Measurements from ENCODE around the gene GLI1. TPM values are rescaled to one million over a fixed set of nuclear protein-coding genes. Genes with fewer than 3 reads are reported as not detected.

The GLI1 gene
- total RNA-seq, 5 donors from 2014 or later (not counting 1 experiment from before 2014, with no cell fraction given) = 0.53 to 1.6 (median 0.82) TPM

- 93% methylated on average over 6 of the region's 8 CpGs for WGBS (ENCODE audit: insufficient coverage)
- Mint-ChIP-seq H3K27ac (peak overlapping the region; percentile 99 to 100), H3K9me3 (no peaks in the 10 kb centered on the region), H3K27me3 (no peaks in the 10 kb centered on the region), H3K4me1 (peaks cover 40 to 48% (median 43%) of the 10 kb centered on the region in 3 donors), H3K4me3 (peak overlapping the region; percentile 94 to 98 (median 94)), H3K36me3 (peaks cover 44% of the 10 kb centered on the region)
- H3K4me1 ChIP-seq (ENCODE audit: control insufficient read depth in 1 of 2, extremely low read depth in 1 of 2, insufficient read depth in 2 of 2, low read length in 2 of 2) = peaks cover 17 to 42% of the 10 kb centered on the region in 2 experiments
- ChIA-PET POLR2A (interaction anchor here (0.7 to 2.1 kb wide), 5 partner anchors 29 to 46 kb away, joined by 3 to 7 read pairs (median 6); partner anchors contain the start of gene ARHGAP9 (in 2 of the 2)), CTCF (interaction anchor here (0.8 to 1.2 kb wide), 2 partner anchors 65 to 1566 kb away, joined by 3 read pairs; no protein-coding TSS in a partner anchor)
- DNase-seq = no peak
- no peaks in the 10 kb centered on the region for H3K27me3 ChIP-seq (replicated peaks in 1 of 2; ENCODE audit: control insufficient read depth in 2 of 2, extremely low read depth in 1 of 2, insufficient read depth in 2 of 2, low read length in 1 of 2)
- H3K9me3 ChIP-seq = no peaks in the 10 kb centered on the region
- H3K36me3 ChIP-seq (ENCODE audit: control insufficient read depth in 2 of 2, extremely low read depth in 1 of 2, insufficient read depth in 1 of 2, low read length in 1 of 2) = peaks cover 0 to 41% of the 10 kb centered on the region in 2 donors
- peak overlapping the region; percentile 94 for H3K27ac ChIP-seq (ENCODE audit: low read length)
- no peak for ATAC-seq (replicated peaks in 1 of 4)
- H3K4me3 ChIP-seq (ENCODE audit: control insufficient read depth in 1 of 2, extremely low read depth in 1 of 2, low read length in 1 of 2) = no peak overlapping the region
These were observed 58.8 kb downstream of the GLI1 start for GRCh38 chr12:57518176-57518919.

- Histone ChIP-seq H3K27ac (ENCODE audit: low read length) (peak overlapping the region; percentile 94), H3K4me3 (ENCODE audit: control insufficient read depth in 1 of 2, extremely low read depth in 1 of 2, low read length in 1 of 2) (peak overlapping the region; percentile 95 to 98), H3K4me1 (ENCODE audit: control insufficient read depth in 1 of 2, extremely low read depth in 1 of 2, insufficient read depth in 2 of 2, low read length in 2 of 2) (peaks cover 25 to 50% of the 10 kb centered on the region in 2 experiments), H3K9me3 (no peaks in the 10 kb centered on the region), H3K36me3 (ENCODE audit: control insufficient read depth in 2 of 2, extremely low read depth in 1 of 2, insufficient read depth in 1 of 2, low read length in 1 of 2) (peaks cover 0 to 41% of the 10 kb centered on the region in 2 donors), H3K27me3 (replicated peaks in 1 of 2; ENCODE audit: control insufficient read depth in 2 of 2, extremely low read depth in 1 of 2, insufficient read depth in 2 of 2, low read length in 1 of 2) (no peaks in the 10 kb centered on the region)
- Mint-ChIP-seq H3K36me3 (peaks cover 41% of the 10 kb centered on the region), H3K27me3 (no peaks in the 10 kb centered on the region), H3K4me1 (peaks cover 48 to 56% (median 51%) of the 10 kb centered on the region in 3 donors), H3K27ac (peak overlapping the region; percentile 99 to 100), H3K9me3 (no peaks in the 10 kb centered on the region), H3K4me3 (peak overlapping the region; percentile 94 to 98 (median 94))
- WGBS (ENCODE audit: insufficient coverage) = 29% methylated on average over 3 of the region's 7 CpGs
- ChIA-PET CTCF (interaction anchor here in 1 of 2 donors (0.6 kb wide), 1 partner anchor 42 kb away, joined by 3 read pairs; no protein-coding TSS in a partner anchor), POLR2A (interaction anchor here (0.5 to 2.1 kb wide), 2 partner anchors 42 to 262 kb away, joined by 3 to 6 read pairs; no protein-coding TSS in a partner anchor)
- ATAC-seq (replicated peaks in 1 of 4) (no peak), DNase-seq (peak in 2 of 35 experiments; percentile 23 to 33)
These were observed 59.6 kb downstream of the GLI1 start for GRCh38 chr12:57518920-57519795.

GRCh38 chr12:57519796-57520052 lies 60.1 kb downstream of the GLI1 start:
- Mint-ChIP-seq H3K4me1 (peaks cover 53 to 61% (median 56%) of the 10 kb centered on the region in 3 donors), H3K27ac (peak overlapping the region; percentile 99 to 100), H3K4me3 (peak overlapping the region; percentile 94 to 98 (median 94)), H3K27me3 (no peaks in the 10 kb centered on the region), H3K36me3 (peaks cover 35% of the 10 kb centered on the region), H3K9me3 (no peaks in the 10 kb centered on the region)
- Histone ChIP-seq H3K9me3 (no peaks in the 10 kb centered on the region), H3K27ac (ENCODE audit: low read length) (peak overlapping the region; percentile 94), H3K27me3 (replicated peaks in 1 of 2; ENCODE audit: control insufficient read depth in 2 of 2, extremely low read depth in 1 of 2, insufficient read depth in 2 of 2, low read length in 1 of 2) (no peaks in the 10 kb centered on the region), H3K36me3 (ENCODE audit: control insufficient read depth in 2 of 2, extremely low read depth in 1 of 2, insufficient read depth in 1 of 2, low read length in 1 of 2) (peaks cover 0 to 41% of the 10 kb centered on the region in 2 donors), H3K4me1 (ENCODE audit: control insufficient read depth in 1 of 2, extremely low read depth in 1 of 2, insufficient read depth in 2 of 2, low read length in 2 of 2) (peaks cover 25 to 56% of the 10 kb centered on the region in 2 experiments), H3K4me3 (ENCODE audit: control insufficient read depth in 1 of 2, extremely low read depth in 1 of 2, low read length in 1 of 2) (peak overlapping the region; percentile 95 to 98)
- POLR2A ChIA-PET = interaction anchor here in 1 of 2 donors (0.5 to 2.1 kb wide), 5 partner anchors 7 to 43 kb away, joined by 3 to 10 read pairs (median 4); partner anchors contain the start of gene ARHGAP9
- peak in 11 of 35 experiments; percentile 9 to 28 (median 19) for DNase-seq
- 3% methylated on average over 5 of the region's 8 CpGs for WGBS (ENCODE audit: insufficient coverage)
- CTCF ChIA-PET = interaction anchor here in 1 of 2 donors (0.6 to 1.6 kb wide), 2 partner anchors 43 kb away, joined by 3 to 4 read pairs; no protein-coding TSS in a partner anchor
- ATAC-seq (replicated peaks in 1 of 4) = no peak

- peaks cover 33% of the 10 kb centered on the region for H3K36me3 Mint-ChIP-seq
- peak within 1 kb of the TSS; percentile 99 to 100 for H3K27ac Mint-ChIP-seq
- Histone ChIP-seq H3K36me3 (ENCODE audit: control insufficient read depth in 2 of 2, extremely low read depth in 1 of 2, insufficient read depth in 1 of 2, low read length in 1 of 2) (peaks cover 0 to 41% of the 10 kb centered on the region in 2 donors), H3K4me1 (ENCODE audit: control insufficient read depth in 1 of 2, extremely low read depth in 1 of 2, insufficient read depth in 2 of 2, low read length in 2 of 2) (peaks cover 25 to 59% of the 10 kb centered on the region in 2 experiments), H3K27me3 (replicated peaks in 1 of 2; ENCODE audit: control insufficient read depth in 2 of 2, extremely low read depth in 1 of 2, insufficient read depth in 2 of 2, low read length in 1 of 2) (no peaks in the 10 kb centered on the region), H3K9me3 (no peaks in the 10 kb centered on the region), H3K4me3 (ENCODE audit: control insufficient read depth in 1 of 2, extremely low read depth in 1 of 2, low read length in 1 of 2) (peak within 1 kb of the TSS; percentile 95 to 98), H3K27ac (ENCODE audit: low read length) (peak within 1 kb of the TSS; percentile 100)
- peaks cover 57 to 64% (median 60%) of the 10 kb centered on the region in 3 donors for H3K4me1 Mint-ChIP-seq
- H3K4me3 Mint-ChIP-seq = peak within 1 kb of the TSS; percentile 94 to 98 (median 94)
- POLR2A ChIA-PET = interaction anchor here in 1 of 2 donors (0.5 to 2.1 kb wide), 5 partner anchors 8 to 43 kb away, joined by 3 to 10 read pairs (median 4); partner anchors contain the start of gene ARHGAP9
- CTCF ChIA-PET = interaction anchor here in 1 of 2 donors (1.2 to 1.6 kb wide), 2 partner anchors 40 to 43 kb away, joined by 3 to 4 read pairs; partner anchors contain the start of gene ARHGAP9
- H3K27me3 Mint-ChIP-seq = no peaks in the 10 kb centered on the region
- under 1% methylated on average over 19 of the region's 52 CpGs for WGBS (ENCODE audit: insufficient coverage)
- peak; percentile 98 to 100 (median 99) for DNase-seq
- no peaks in the 10 kb centered on the region for H3K9me3 Mint-ChIP-seq
- peak; percentile 77 to 82 (median 78) for ATAC-seq (replicated peaks in 1 of 4)
These were observed 60.7 kb downstream of the GLI1 start, which contains the start of gene DDIT3 for GRCh38 chr12:57520053-57520818. Gene DDIT3 (minus strand): TSS chr12:57520514. CDS start chr12:57517406, 3,108 bp downstream.

GRCh38 chr12:57521525-57522010 lies 62.0 kb downstream of the GLI1 start:
- no peaks in the 10 kb centered on the region for H3K27me3 Mint-ChIP-seq
- WGBS (ENCODE audit: insufficient coverage) = 78% methylated on average over 8 of the region's 17 CpGs
- no peaks in the 10 kb centered on the region for H3K9me3 Mint-ChIP-seq
- ATAC-seq (replicated peaks in 1 of 4) (no peak), DNase-seq (peak in 12 of 35 experiments; percentile 5 to 35 (median 16))
- H3K36me3 Mint-ChIP-seq = peaks cover 22% of the 10 kb centered on the region
- Histone ChIP-seq H3K4me1 (ENCODE audit: control insufficient read depth in 1 of 2, extremely low read depth in 1 of 2, insufficient read depth in 2 of 2, low read length in 2 of 2) (peaks cover 25 to 70% of the 10 kb centered on the region in 2 experiments), H3K27ac (ENCODE audit: low read length) (peak overlapping the region; percentile 100), H3K36me3 (ENCODE audit: control insufficient read depth in 2 of 2, extremely low read depth in 1 of 2, insufficient read depth in 1 of 2, low read length in 1 of 2) (peaks cover 0 to 39% of the 10 kb centered on the region in 2 donors), H3K9me3 (no peaks in the 10 kb centered on the region), H3K4me3 (ENCODE audit: control insufficient read depth in 1 of 2, extremely low read depth in 1 of 2, low read length in 1 of 2) (peak overlapping the region; percentile 62 to 84), H3K27me3 (replicated peaks in 1 of 2; ENCODE audit: control insufficient read depth in 2 of 2, extremely low read depth in 1 of 2, insufficient read depth in 2 of 2, low read length in 1 of 2) (no peaks in the 10 kb centered on the region)
- POLR2A ChIA-PET = interaction anchor here in 1 of 2 donors (1.6 kb wide), 1 partner anchor 42 kb away, joined by 10 read pairs; the partner anchor contains the start of gene ARHGAP9
- peak overlapping the region; percentile 91 to 98 (median 94) for H3K4me3 Mint-ChIP-seq
- CTCF ChIA-PET = interaction anchor here (0.7 to 1.6 kb wide), 2 partner anchors 45 to 66 kb away, joined by 4 read pairs; no protein-coding TSS in a partner anchor
- H3K27ac Mint-ChIP-seq = peak overlapping the region; percentile 99 to 100
- peaks cover 57 to 64% (median 60%) of the 10 kb centered on the region in 3 donors for H3K4me1 Mint-ChIP-seq
